T-helper 1 cell treated with Interleukin-12 subunit alpha and Interleukin-12 subunit beta and Interleukin-4 antibody, amounts not matched to agents 30 ng/mL and 1 ng/mL, for 36 hours (primary cell): Measurements from ENCODE around the gene KIF14. TPM values are rescaled to one million over a fixed set of nuclear protein-coding genes. Genes with fewer than 3 reads are reported as not detected.
"Not testable (repeated sequence)": the region's sequence is repeated elsewhere in the genome, so short reads cannot be mapped to it uniquely, and the experiment has no call there.

Source experiments
- intact Hi-C: fragments of 100-400 bp; cut with micrococcal nuclease; formaldehyde crosslinking; loops from one replicate; pipeline ENCODE4 v1.15.1; 2024
- total RNA-seq: library from RNA; stranded (reverse); gene quantifications from 2 replicates; pipeline ENCODE4 v1.2.3, GENCODE V29; 2022

KIF14 gene
- total RNA-seq, 1 donor from 2014 or later, result 17.0 TPM

- intact Hi-C loops, result no loop called here
These were observed 16.1 kb upstream of the KIF14 start for GRCh38 chr1:200636681-200637080.

DNA sequence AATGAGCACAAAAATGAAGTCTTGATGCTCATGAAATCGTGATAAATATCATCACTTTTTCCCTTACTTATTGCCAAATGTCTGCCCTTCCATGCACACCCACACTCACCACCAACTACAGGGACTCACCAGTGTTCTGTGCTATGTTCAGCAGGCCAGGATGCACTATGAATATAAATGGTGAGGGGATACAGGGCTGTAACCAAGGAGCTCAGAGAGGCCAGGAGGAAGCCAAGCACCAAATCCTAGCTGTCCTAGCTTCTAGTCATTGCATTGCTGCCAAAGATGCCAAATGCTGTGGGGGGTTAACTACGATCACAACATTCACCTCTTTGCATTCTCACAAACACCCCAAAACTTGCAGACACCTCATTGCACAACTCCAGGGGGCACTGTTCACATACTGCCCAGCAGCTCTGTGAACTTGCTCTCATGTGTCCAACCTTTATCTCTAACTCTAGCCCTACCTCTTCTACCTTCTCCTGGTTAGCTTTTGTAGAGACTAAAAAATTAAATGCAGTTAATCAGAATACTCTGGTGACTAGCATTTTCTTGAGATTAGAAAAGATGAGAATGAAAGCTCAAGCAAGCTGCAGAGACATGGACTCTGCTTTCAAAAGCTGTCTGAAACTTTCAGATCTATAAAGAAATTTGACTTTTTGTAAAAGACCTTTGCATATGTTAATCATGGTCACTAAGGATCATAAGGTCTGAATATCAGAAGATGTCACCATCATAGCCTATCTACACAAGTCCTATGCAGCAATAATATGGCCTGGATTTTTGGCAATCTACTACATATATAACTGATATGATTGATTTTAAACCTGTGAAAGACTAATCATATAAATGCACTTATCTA is 13.9 kb upstream of the KIF14 start:
- intact Hi-C loops, result no loop called here

DNA sequence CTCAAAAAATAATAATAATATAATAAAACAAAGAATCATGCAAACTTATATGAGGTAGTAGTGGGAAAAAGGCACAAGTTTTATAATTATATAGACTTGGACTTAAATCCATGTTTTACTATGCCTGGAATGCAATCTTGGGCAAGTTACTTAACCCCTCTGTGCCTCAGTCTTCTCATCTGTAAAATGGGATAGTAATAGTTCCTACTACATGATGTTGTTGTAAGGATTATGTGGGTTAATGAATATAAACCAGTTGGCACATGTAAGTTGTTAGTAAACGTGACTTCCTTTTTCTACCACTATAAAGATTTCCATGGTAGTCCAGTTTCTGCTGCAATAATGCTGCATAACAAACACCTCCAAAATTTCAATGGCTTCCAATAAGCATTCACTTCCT is 10.8 kb upstream of the KIF14 start:
- intact Hi-C loops, result no loop called here

- intact Hi-C loops, result not testable (repeated sequence)
These were observed 10.0 kb upstream of the KIF14 start for GRCh38 chr1:200630515-200630899.

- intact Hi-C loops, result loop anchor here (5.0 kb wide), 2 partner anchors 257 to 478 kb away; no protein-coding TSS in a partner anchor
These were observed 9.4 kb upstream of the KIF14 start for GRCh38 chr1:200629876-200630514.

GRCh38 chr1:200628223-200628881 is 7.8 kb upstream of the KIF14 start:
- intact Hi-C loops, result loop anchor here (5.0 kb wide), 2 partner anchors 259 to 476 kb away; no protein-coding TSS in a partner anchor

GRCh38 chr1:200627575-200628222 is 7.1 kb upstream of the KIF14 start:
- intact Hi-C loops, result loop anchor here (5.0 kb wide), 2 partner anchors 260 to 475 kb away; no protein-coding TSS in a partner anchor

GRCh38 chr1:200626853-200627534 is 6.4 kb upstream of the KIF14 start:
- intact Hi-C loops, result loop anchor here (5.0 kb wide), 2 partner anchors 260 to 475 kb away; no protein-coding TSS in a partner anchor

- intact Hi-C loops, result loop anchor here (5.0 kb wide), 2 partner anchors 262 to 473 kb away; no protein-coding TSS in a partner anchor
These were observed 4.9 kb upstream of the KIF14 start for GRCh38 chr1:200625381-200625824.

DNA sequence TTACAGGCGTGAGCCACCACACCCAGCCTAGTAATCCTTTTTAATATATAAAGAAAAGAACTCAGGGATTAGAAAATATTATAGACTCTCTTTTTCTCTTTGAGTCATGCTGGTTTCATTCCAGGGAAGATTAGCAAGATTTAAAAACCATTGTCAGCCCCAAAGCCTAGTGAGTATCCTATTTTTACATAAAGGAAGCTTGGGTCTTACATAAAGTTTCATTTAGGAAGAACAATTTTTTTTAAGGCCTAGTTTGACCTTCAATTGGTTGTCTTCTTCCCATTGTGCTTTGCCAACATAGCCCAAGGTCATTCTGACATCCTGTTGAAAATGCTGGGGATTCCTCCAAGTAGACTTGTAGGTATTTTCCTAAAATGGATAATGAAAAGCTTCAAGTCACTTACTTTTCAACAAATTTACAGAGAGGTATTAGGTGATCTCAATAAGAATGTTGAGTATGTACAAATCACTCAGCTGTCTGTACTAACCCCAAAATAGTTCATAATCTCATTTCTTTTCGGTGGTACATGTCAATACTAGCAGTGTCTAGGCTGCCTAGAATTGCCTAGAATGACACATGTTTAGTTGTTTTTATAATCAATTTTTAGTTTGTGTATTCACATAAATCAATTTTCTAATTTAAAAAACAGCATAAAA is 4.3 kb upstream of the KIF14 start:
- intact Hi-C loops, result loop anchor here (5.0 kb wide), 4 partner anchors 262 to 527 kb away; partner anchors contain the start of gene TMEM9

DNA sequence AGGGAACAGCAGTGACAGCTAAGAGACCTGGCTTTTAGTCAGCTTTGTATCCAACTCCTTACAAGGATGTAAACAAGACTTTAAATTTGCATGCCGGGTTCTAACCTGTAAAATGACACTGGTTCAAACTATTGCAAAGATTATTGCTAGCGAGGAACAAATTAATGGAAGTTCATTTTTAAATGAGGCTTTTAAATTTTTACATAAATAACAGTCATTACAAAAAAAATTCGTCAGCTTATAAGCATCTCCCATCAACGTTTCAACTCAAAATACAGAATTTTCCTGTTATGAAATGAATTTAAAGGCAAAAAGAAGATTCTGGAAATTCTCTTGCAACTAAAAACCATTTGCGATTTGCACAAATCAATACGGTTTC is 668 bp downstream of the KIF14 start:
- intact Hi-C loops, result loop anchor here (1.0 to 5.0 kb wide), 6 partner anchors 50 to 532 kb away; partner anchors contain the start of genes KIF21B, TMEM9 and ZNF281

DNA sequence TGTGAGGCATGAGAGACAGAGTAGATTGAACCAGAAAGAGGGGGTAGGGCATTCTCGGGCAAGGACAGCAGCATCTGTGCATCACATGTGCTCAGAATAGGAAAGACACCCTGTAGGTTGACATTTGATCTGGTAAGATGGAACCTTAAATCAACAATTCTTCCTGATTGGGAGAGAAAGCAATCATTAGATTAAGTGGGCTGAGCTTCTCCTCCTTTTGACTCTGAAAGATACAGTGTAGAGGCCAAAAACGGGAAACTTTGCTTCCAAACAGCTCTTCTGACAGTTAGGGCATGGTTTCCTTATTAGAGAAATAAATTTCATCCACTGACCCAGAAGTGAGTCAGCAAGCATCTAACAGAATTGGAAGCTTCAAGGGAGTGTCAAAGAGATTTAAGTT is 9.7 kb downstream of the KIF14 start:
- intact Hi-C loops, result no loop called here

GRCh38 chr1:200602632-200603031 is 17.9 kb downstream of the KIF14 start:
- intact Hi-C loops, result no loop called here

GRCh38 chr1:200590001-200590400 is 30.6 kb downstream of the KIF14 start:
- intact Hi-C loops, result no loop called here

DNA sequence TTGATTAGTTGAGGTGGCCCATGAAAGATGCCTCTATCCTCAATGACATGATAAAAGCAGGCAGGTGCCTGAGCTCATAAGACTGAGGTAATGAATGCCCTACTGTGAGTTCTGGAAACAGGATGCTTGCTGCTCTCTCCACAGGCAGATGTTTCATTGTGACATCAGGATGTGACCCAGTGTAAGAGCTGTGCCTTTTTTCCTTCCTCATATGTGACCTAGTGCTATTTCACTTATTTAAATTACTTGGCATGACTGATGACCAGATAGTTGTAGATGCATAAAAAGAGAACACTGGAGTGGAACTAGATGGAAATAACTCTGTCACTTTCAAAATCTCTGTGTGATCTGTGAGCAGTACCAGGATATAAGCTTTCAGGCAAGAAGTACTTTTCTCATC is 31.9 kb downstream of the KIF14 start:
- intact Hi-C loops, result no loop called here

GRCh38 chr1:200564319-200564718 is 56.2 kb downstream of the KIF14 start:
- intact Hi-C loops, result no loop called here

GRCh38 chr1:200561856-200562214 is 58.7 kb downstream of the KIF14 start:
- intact Hi-C loops, result no loop called here

- intact Hi-C loops, result loop anchor here (1.0 kb wide), 3 partner anchors 244 to 555 kb away; no protein-coding TSS in a partner anchor
These were observed 61.6 kb downstream of the KIF14 start for GRCh38 chr1:200558866-200559459.

- intact Hi-C loops, result no loop called here
These were observed 64.5 kb downstream of the KIF14 start for GRCh38 chr1:200556002-200556401.

- intact Hi-C loops, result not testable (repeated sequence)
These were observed 67.8 kb downstream of the KIF14 start for GRCh38 chr1:200552737-200553136.
